NCI-H1694 treated with DMSO at 0.1 percent for 48 hours (cell line): Measurements from ENCODE around the gene SLC12A9.

Experiments used
- DNase-seq: peaks from one replicate; lab custom pipeline; 2025; lab: John Stamatoyannopoulos, UW

Gene SLC12A9

GRCh38 chr7:100860702-100861615 is 8.4 kb downstream of the SLC12A9 start:
- no peak for DNase-seq

- no peak for DNase-seq
Observed at GRCh38 chr7:100861616-100861985, 9.1 kb downstream of the SLC12A9 start.

- DNase-seq, result no peak
Observed at GRCh38 chr7:100863406-100863950, 11.0 kb downstream of the SLC12A9 start.

- no peak for DNase-seq
Observed at GRCh38 chr7:100864263-100864845, 11.8 kb downstream of the SLC12A9 start.

- DNase-seq, result no peak
Observed at GRCh38 chr7:100865372-100865911, 12.9 kb downstream of the SLC12A9 start.

GRCh38 chr7:100865938-100866728 is 13.6 kb downstream of the SLC12A9 start:
- peak; percentile 39 for DNase-seq

GRCh38 chr7:100866729-100867039 is 14.2 kb downstream of the SLC12A9 start:
- no peak for DNase-seq

- no peak for DNase-seq
Observed at GRCh38 chr7:100867040-100867775, 14.7 kb downstream of the SLC12A9 start, which contains the start of gene TRIP6. Gene TRIP6 (plus strand): TSS chr7:100867387. CDS start chr7:100867498, 111 bp downstream.

- no peak for DNase-seq
Observed at GRCh38 chr7:100867776-100868485, 15.4 kb downstream of the SLC12A9 start.

GRCh38 chr7:100873599-100874299 is 21.2 kb downstream of the SLC12A9 start:
- DNase-seq, result no peak

- no peak for DNase-seq
Observed at GRCh38 chr7:100874300-100874576, 21.7 kb downstream of the SLC12A9 start.

GRCh38 chr7:100874577-100875355 is 22.3 kb downstream of the SLC12A9 start, which contains the start of gene SRRT:
Gene SRRT (plus strand): TSS chr7:100875103. CDS start chr7:100875591, 488 bp downstream.
- DNase-seq, result peak; percentile 96

GRCh38 chr7:100875356-100875751 is 22.8 kb downstream of the SLC12A9 start:
- no peak for DNase-seq

GRCh38 chr7:100878013-100878412 is 25.5 kb downstream of the SLC12A9 start:
- no peak for DNase-seq

- DNase-seq, result no peak
Observed at GRCh38 chr7:100878685-100879084, 26.2 kb downstream of the SLC12A9 start.

GRCh38 chr7:100879685-100880261 is 27.3 kb downstream of the SLC12A9 start:
- DNase-seq, result no peak

- DNase-seq, result no peak
Observed at GRCh38 chr7:100880645-100881044, 28.1 kb downstream of the SLC12A9 start.

- DNase-seq, result no peak
Observed at GRCh38 chr7:100881136-100881535, 28.6 kb downstream of the SLC12A9 start.

- no peak for DNase-seq
Observed at GRCh38 chr7:100882201-100882600, 29.7 kb downstream of the SLC12A9 start.
